Progenitor cell of endocrine pancreas (in vitro differentiated cells): ENCODE results near the gene DUSP2. TPM values are rescaled to one million over a fixed set of nuclear protein-coding genes. Genes with fewer than 3 reads are reported as not detected.

Experiments used
- DNase-seq: peaks from one replicate; pipeline ENCODE4 v3.0.0; 2021; ENCODE audit warnings: low spot score; ENCODE audit not compliant: unreplicated experiment
- H3K27ac Mint-ChIP-seq: 2 replicates; pipeline ENCODE4 v1.8.0; 2021; ENCODE audit warnings: mild to moderate bottlenecking, moderate library complexity, mixed read lengths
- H3K27me3 Mint-ChIP-seq: 2 replicates; pipeline ENCODE4 v1.8.0; 2021; ENCODE audit warnings: mixed read lengths
- H3K36me3 Mint-ChIP-seq: 2 replicates; pipeline ENCODE4 v1.8.0; 2022; ENCODE audit warnings: mixed read lengths; ENCODE audit not compliant: insufficient read depth
- H3K4me1 Mint-ChIP-seq: 2 replicates; pipeline ENCODE4 v1.8.0; 2021; ENCODE audit warnings: low read depth, mixed read lengths
- H3K4me3 Mint-ChIP-seq: 2 replicates; pipeline ENCODE4 v1.8.0; 2021; ENCODE audit warnings: low read depth, mild to moderate bottlenecking, moderate library complexity, mixed read lengths
- H3K9me3 Mint-ChIP-seq: 2 replicates; pipeline ENCODE4 v1.8.0; 2021; ENCODE audit warnings: low read depth, mixed read lengths
- CTCF ChIP-seq: fragments of 200-600 bp; sonication (generic); IDR thresholded peaks from one replicate; pipeline ENCODE4 v1.5.0; 2021; ENCODE audit warnings: antibody characterized with exemption, mild to moderate bottlenecking; ENCODE audit not compliant: unreplicated experiment
- total RNA-seq: library from RNA; stranded (reverse); gene quantifications from 2 replicates; pipeline ENCODE4 v1.2.1, GENCODE V29; 2021

The DUSP2 gene
- total RNA-seq, 1 donor from 2014 or later = 0.93 TPM

GRCh38 chr2:96136129-96136720 is 9.0 kb downstream of the DUSP2 start:
- Mint-ChIP-seq H3K4me1 (peaks cover 3% of the 10 kb centered on the region), H3K27me3 (peaks cover 24% of the 10 kb centered on the region), H3K4me3 (no peak overlapping the region), H3K9me3 (no peaks in the 10 kb centered on the region), H3K36me3 (no peaks in the 10 kb centered on the region), H3K27ac (no peak overlapping the region)
- no peak for DNase-seq
- TF ChIP-seq CTCF = no peak

GRCh38 chr2:96135621-96136020 is 9.6 kb downstream of the DUSP2 start:
- Mint-ChIP-seq H3K36me3 (no peaks in the 10 kb centered on the region), H3K27me3 (peaks cover 29% of the 10 kb centered on the region), H3K27ac (no peak overlapping the region), H3K9me3 (no peaks in the 10 kb centered on the region), H3K4me3 (no peak overlapping the region), H3K4me1 (peaks cover 3% of the 10 kb centered on the region)
- DNase-seq = no peak
- no peak for TF ChIP-seq CTCF

- DNase-seq = no peak
- H3K27ac Mint-ChIP-seq = no peak overlapping the region
- peaks cover 33% of the 10 kb centered on the region for H3K27me3 Mint-ChIP-seq
- no peak overlapping the region for H3K4me3 Mint-ChIP-seq
- no peak for TF ChIP-seq CTCF
- H3K36me3 Mint-ChIP-seq = no peaks in the 10 kb centered on the region
- H3K9me3 Mint-ChIP-seq = no peaks in the 10 kb centered on the region
- peaks cover 3% of the 10 kb centered on the region for H3K4me1 Mint-ChIP-seq
Observed at GRCh38 chr2:96135171-96135570, 10.1 kb downstream of the DUSP2 start.

- H3K4me3 Mint-ChIP-seq = no peak overlapping the region
- H3K36me3 Mint-ChIP-seq = no peaks in the 10 kb centered on the region
- no peak overlapping the region for H3K27ac Mint-ChIP-seq
- peaks cover 34% of the 10 kb centered on the region for H3K27me3 Mint-ChIP-seq
- H3K4me1 Mint-ChIP-seq = peaks cover 3% of the 10 kb centered on the region
- TF ChIP-seq CTCF = no peak
- H3K9me3 Mint-ChIP-seq = no peaks in the 10 kb centered on the region
- no peak for DNase-seq
Observed at GRCh38 chr2:96134421-96134820, 10.8 kb downstream of the DUSP2 start.

- H3K4me3 Mint-ChIP-seq = no peak overlapping the region
- no peaks in the 10 kb centered on the region for H3K9me3 Mint-ChIP-seq
- H3K27ac Mint-ChIP-seq = no peak overlapping the region
- DNase-seq = no peak
- peaks cover 4% of the 10 kb centered on the region for H3K4me1 Mint-ChIP-seq
- TF ChIP-seq CTCF = no peak
- no peaks in the 10 kb centered on the region for H3K36me3 Mint-ChIP-seq
- H3K27me3 Mint-ChIP-seq = peaks cover 36% of the 10 kb centered on the region
Observed at GRCh38 chr2:96131813-96132745, 13.2 kb downstream of the DUSP2 start.
